ENCODE data around the gene NF2. TPM values are rescaled to one million over a fixed set of nuclear protein-coding genes. Genes with fewer than 3 reads are reported as not detected.

Gene NF2
- total RNA-seq, 4 donors from 2014 or later: 26.6 to 35.2 (median 32.9) TPM

- no peak for DNase-seq (ENCODE audit: low spot score)
- no peak for TF ChIP-seq CTCF (IDR thresholded peaks at IDR 0.05)
- no peak for ATAC-seq (ENCODE audit: low FRiP score)
Observed at GRCh38 chr22:29707010-29707409, 103.6 kb downstream of the NF2 start.

- ATAC-seq (ENCODE audit: low FRiP score) (no peak), DNase-seq (ENCODE audit: low spot score) (no peak)
- TF ChIP-seq CTCF (IDR thresholded peaks at IDR 0.05): no peak
Observed at GRCh38 chr22:29707471-29707870, 104.0 kb downstream of the NF2 start.

DNA sequence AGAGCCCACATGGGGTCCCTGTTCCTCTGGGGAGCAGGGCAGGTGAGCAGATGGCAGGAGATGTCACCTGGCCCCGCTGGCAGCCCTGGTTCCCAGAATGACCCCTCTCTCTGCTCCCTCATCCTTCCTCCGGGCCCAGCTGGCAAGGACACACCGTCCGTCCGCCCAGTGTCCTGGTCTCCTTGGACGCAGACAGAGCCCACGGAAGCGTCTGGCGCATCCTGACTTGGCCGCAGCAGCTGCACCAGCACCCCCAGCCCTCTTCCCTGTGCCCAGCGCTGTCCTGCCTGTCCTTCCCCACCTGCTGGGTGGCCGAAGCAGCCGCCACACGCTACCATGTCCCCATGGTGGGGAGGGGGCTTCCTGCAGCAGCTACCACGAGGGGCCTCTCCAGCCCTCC is 106.8 kb downstream of the NF2 start:
- ATAC-seq (ENCODE audit: low FRiP score): no peak
- DNase-seq (ENCODE audit: low spot score): no peak
- no peak for TF ChIP-seq CTCF (IDR thresholded peaks at IDR 0.05)

GRCh38 chr22:29710922-29711593 is 107.6 kb downstream of the NF2 start:
- TF ChIP-seq CTCF (IDR thresholded peaks at IDR 0.05): no peak
- DNase-seq (ENCODE audit: low spot score): no peak
- no peak for ATAC-seq (ENCODE audit: low FRiP score)

DNA sequence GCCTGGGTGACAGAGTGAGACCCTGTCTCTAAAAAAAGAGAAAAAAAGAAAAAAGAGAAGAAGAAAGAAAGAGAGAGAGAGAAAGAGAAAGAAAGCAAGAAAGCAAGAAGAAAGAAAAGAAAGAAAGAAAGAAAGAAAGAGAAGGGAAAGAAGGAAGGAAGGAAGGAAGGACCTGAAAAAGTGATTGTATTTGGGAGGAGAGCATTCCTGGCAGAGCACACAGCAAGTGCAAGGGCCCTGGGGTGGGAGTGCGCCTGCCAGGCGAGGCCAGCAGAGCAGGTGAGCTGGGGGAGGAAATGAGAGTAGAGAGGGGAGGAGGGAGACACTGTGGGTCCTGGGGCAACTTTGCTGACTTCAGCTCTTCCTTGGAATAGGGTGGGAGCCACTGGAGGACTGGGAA is 108.7 kb downstream of the NF2 start:
- no peak for ATAC-seq (ENCODE audit: low FRiP score)
- no peak for DNase-seq (ENCODE audit: low spot score)
- TF ChIP-seq CTCF (IDR thresholded peaks at IDR 0.05): no peak

DNA sequence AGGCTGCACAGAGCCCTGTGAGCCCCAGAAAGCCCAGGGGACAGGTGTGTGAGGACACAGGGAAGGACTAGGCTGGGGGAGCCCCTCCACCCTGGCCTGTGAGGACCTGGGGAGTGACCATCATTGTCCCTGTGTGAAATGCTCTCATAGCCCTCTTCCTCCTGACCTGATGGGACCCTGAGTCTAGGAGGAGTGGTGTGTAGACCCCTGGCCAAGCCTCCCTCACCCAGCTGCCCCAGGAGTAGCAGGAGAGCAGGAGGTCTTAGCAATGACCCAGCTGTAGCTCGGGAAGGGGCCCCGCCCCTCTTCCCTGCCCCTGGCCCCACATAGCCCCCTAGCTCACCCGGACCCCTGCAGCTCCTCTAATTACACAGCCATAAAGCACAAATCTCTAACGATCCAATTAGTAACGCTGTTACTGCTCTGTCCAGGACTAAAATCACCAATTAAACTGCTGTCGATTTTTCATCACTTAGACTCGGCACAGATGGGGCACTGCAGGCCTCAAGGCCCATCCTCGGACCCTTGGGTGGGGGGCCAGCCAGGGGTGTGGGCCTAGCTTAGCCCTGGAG is 109.8 kb downstream of the NF2 start:
- DNase-seq (ENCODE audit: low spot score) (no peak), ATAC-seq (ENCODE audit: low FRiP score) (no peak)
- no peak for TF ChIP-seq CTCF (IDR thresholded peaks at IDR 0.05)

GRCh38 chr22:29715240-29715639 is 111.8 kb downstream of the NF2 start:
- no peak for TF ChIP-seq CTCF (IDR thresholded peaks at IDR 0.05)
- ATAC-seq (ENCODE audit: low FRiP score) (no peak), DNase-seq (ENCODE audit: low spot score) (no peak)

Measured in omental fat pad (tissue), 4 donors.